GM12892 (cell line): ENCODE data around the gene CYB5R2.
A peak's percentile ranks its signal among the peaks of the same experiment; 100 is the strongest.
"Not testable (repeated sequence)": the region's sequence is repeated elsewhere in the genome, so short reads cannot be mapped to it uniquely, and the experiment has no call there.

Source experiments
- DNase-seq: peaks from one replicate; pipeline ENCODE4 v3.0.0; 2011; ENCODE audit not compliant: insufficient read length
- FAIRE-seq: peaks from 2 replicates; lab custom pipeline; 2011; peaks lifted over from hg19 to GRCh38; lab: Jason Lieb, UNC
- POLR2A ChIP-seq: IDR thresholded peaks from 2 replicates; pipeline ENCODE4 v1.6.1; 2011; ENCODE audit warnings: low read depth, low read length, control low read depth
- POLR2AphosphoS5 ChIP-seq: IDR thresholded peaks from 2 replicates; pipeline ENCODE4 v1.6.1; 2011; ENCODE audit warnings: low read depth, low read length, control low read depth
- TAF1 ChIP-seq: IDR thresholded peaks from 2 replicates; pipeline ENCODE4 v1.6.1; 2011; ENCODE audit warnings: low read depth, mild to moderate bottlenecking, control low read depth, low read length, borderline replicate concordance

CYB5R2 gene

DNA sequence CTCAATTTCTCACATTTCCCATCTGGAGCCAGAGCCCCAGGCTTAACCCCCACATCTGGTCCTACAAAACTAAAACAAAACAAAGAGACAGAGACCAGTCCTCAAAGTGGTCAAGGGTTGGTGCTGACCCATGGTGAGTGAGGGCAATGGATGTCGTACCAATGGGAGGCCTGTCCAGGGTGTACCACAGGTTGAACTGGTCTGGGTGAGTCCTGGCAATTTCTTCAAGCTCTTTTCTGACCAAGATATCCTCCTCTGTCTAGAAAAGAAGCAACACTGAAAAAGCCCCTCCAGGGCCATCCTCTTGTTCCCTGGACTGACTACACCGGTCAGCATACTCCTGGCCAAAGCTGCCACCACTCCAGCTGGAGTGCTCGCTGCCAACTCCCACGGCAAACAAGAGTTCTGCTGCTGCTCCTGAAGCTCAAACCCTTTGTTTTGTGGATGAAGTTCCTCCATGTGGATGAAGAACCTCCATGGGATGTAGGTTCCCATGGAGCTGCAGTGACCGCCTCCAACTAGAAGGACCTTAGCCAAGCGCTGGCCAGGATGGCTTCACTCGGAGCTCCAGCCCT, 6.9 kb downstream of the CYB5R2 start:
- FAIRE-seq (peak; percentile 53), DNase-seq (no peak)
- TF ChIP-seq TAF1 (no peak), POLR2AphosphoS5 (no peak), POLR2A (no peak)

GRCh38 chr11:7665473-7666291, 7.6 kb downstream of the CYB5R2 start:
- DNase-seq (peak; percentile 88), FAIRE-seq (peak; percentile 100)
- no peak for TF ChIP-seq POLR2AphosphoS5
- TF ChIP-seq POLR2A: no peak
- TF ChIP-seq TAF1: no peak

GRCh38 chr11:7664867-7665266, 8.4 kb downstream of the CYB5R2 start:
- FAIRE-seq (no peak), DNase-seq (no peak)
- TF ChIP-seq TAF1 (no peak), POLR2AphosphoS5 (no peak), POLR2A (no peak)

DNA sequence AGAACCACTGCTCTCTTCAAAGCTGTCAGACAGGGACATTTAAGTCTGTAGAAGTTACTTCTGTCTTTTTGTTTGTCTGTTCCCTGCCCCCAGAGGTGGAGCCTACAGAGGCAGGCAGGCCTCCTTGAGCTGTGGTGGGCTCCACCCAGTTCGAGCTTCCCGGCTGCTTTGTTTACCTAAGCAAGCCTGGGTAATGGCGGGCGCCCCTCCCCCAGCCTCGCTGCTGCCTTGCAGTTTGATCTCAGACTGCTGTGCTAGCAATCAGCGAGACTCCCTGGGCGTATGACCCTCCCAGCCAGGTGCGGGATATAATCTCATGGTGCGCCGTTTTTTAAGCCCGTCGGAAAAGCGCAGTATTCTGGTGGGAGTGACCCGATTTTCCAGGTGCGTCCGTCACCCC, 9.8 kb downstream of the CYB5R2 start:
- DNase-seq, FAIRE-seq: not testable (repeated sequence)

DNA sequence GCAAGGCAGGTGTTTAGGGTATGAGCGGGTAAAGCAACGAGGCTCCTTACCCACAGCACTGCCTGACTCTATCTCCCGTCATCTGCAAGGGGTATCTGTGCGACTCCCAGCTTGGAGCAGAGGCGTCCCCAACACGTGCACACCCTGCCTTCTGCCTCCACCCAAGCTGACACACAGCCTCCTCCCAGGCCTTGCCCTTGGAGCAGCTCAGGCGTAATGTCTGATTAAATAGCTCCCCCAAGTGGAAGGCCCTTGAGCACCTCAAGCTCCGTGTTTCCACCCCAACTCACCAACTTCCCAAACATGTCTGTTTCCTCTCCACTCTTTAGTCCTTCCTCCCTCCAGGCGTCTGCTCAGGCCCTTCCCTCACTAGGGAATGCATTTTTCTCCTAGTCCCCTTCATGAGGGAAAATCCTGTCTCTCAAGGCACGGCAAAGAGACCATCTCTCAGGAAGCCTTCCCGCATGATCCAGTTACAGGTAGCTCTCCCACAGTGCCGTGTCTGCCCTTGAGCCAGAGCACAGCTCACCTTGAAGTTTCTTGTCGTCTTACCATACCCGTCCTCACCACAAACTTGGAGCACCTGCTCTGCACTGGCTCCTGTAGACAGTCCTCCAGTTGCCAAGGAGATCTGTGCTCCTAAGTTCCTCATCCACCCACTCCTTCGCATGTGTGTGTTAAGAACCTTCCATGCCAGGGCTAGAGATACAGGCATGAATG, 15.8 kb downstream of the CYB5R2 start:
- TF ChIP-seq POLR2A (no peak), POLR2AphosphoS5 (no peak; the same call in 1 of the 2 replicates), TAF1 (no peak)
- DNase-seq (no peak), FAIRE-seq (peak; percentile 73)

DNA sequence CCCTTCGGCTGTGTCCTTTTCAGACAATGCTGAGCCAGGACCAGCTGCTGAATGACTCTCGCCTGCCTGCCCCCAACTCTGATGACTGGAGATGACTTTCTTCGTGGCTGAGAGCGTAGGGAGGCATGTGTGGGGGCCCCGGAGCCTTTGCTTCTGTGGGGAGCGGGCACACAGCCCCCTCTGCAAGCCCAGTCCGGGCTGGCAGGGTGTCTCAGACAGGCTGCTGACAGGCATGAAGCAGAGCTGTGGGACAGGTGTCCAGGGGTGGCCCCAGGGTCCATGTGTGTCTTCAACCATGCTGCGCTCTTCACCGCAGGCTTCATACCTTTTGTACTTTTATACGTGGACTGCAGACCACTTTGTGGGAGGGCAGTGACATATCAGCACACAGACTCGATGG, 16.6 kb downstream of the CYB5R2 start:
- TF ChIP-seq POLR2AphosphoS5: no peak
- no peak for TF ChIP-seq TAF1
- no peak for TF ChIP-seq POLR2A
- no peak for DNase-seq
- no peak for FAIRE-seq

DNA sequence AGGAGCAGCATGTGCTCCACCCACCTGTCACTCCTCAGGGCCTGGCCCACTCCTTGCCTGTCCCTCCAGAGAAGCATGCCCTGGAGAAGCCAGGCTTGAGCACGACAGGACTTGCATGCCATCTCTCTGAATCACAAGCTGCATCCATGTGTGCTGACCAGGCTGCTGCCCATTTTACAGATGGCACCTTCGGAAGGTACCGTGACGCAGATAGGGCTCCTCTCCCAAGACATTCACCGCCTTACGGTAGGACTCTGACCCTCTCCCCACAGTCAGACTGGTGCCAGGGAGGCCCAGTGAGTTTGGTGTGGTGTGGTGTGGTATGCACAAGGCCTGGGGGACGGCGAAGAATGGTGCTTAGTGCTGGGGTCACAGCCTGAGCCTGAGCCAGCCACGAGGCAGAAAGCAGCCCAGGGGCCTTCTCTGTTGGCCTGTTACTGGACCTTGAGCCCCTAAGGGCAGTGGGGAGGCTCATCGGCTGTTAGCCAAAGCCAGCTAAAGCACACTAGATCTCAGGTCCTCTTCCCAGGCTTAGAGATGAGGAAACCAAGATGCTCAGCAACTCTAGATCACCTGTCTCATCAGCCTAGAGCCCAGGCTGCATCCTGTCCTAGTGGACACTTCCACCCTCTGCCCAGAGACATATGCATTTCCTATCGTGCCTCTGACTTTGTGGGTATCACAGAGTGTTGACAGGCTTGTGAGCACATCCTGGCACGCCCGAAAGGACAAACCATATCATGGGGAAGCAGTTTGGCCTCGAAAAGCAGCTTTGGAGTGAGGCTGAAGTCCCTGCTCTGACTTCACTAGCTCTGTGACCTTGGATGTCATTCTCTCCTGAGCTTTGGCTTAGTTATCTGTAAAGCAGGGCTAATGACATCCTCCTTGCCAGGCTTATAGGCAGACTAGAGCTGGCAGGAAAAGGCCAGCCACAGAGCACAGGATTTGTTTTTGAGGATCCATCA, 17.8 kb downstream of the CYB5R2 start:
- DNase-seq: no peak
- TF ChIP-seq TAF1 (no peak), POLR2A (no peak; the same call in 1 of the 2 replicates), POLR2AphosphoS5 (no peak)
- FAIRE-seq: peak; percentile 14

- no peak for TF ChIP-seq POLR2AphosphoS5
- no peak for TF ChIP-seq POLR2A
- no peak for TF ChIP-seq TAF1
- DNase-seq (no peak), FAIRE-seq (no peak)
These were observed 19.1 kb downstream of the CYB5R2 start for GRCh38 chr11:7654195-7654705.

DNA sequence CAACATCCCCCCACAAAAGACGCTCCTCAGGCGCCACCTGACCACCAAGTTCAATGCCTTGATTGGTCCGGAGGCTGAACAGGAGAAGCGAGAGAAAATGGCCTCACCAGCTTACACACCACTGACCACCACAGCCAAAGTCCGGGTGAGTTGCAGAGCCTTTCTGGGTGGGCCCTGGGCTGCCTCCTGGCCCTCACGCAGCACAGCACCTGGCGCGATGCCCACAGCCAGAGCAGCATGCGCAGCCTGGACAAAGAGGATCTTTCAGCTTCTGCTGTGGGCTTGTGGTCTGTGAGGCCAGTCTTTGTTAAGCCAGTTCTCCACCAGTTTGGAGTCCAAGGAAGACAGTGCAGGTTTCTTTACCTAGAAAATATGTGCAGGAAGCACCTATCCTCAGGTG, 21.6 kb downstream of the CYB5R2 start:
- DNase-seq: no peak
- TF ChIP-seq POLR2A (no peak), TAF1 (no peak), POLR2AphosphoS5 (no peak)
- FAIRE-seq: no peak

GRCh38 chr11:7651140-7651551, 22.2 kb downstream of the CYB5R2 start:
- TF ChIP-seq POLR2A (no peak), TAF1 (no peak), POLR2AphosphoS5 (no peak)
- DNase-seq: no peak
- FAIRE-seq: no peak
